NOMO-1 (cell line): Measurements from ENCODE around the gene BAZ1A.
"Not testable (repeated sequence)": the region's sequence is repeated elsewhere in the genome, so short reads cannot be mapped to it uniquely, and the experiment has no call there.

Experiments used
- DNase-seq, 2 experiments: peaks; one replicate each; lab custom pipeline; 2025; ENCODE audit not compliant: unreplicated experiment in 2 of 2; lab: John Stamatoyannopoulos, UW

BAZ1A gene

GRCh38 chr14:34857689-34858449, 17.3 kb downstream of the BAZ1A start:
- peak; percentile 35 to 41 for DNase-seq

GRCh38 chr14:34853041-34853440, 22.1 kb downstream of the BAZ1A start:
- no peak for DNase-seq

- DNase-seq = no peak
Observed at GRCh38 chr14:34851395-34851794, 23.8 kb downstream of the BAZ1A start.

GRCh38 chr14:34845869-34846268, 29.3 kb downstream of the BAZ1A start:
- DNase-seq = no peak

- DNase-seq = peak in 1 of 2 experiments; percentile 43
Observed at GRCh38 chr14:34843011-34843554, 32.1 kb downstream of the BAZ1A start.

- no peak for DNase-seq
Observed at GRCh38 chr14:34837801-34838322, 37.3 kb downstream of the BAZ1A start.

- DNase-seq = no peak
Observed at GRCh38 chr14:34835312-34835711, 39.8 kb downstream of the BAZ1A start.

GRCh38 chr14:34833549-34834523, 41.3 kb downstream of the BAZ1A start:
- DNase-seq = peak; percentile 25 to 86

- no peak for DNase-seq
Observed at GRCh38 chr14:34826661-34827060, 48.5 kb downstream of the BAZ1A start.

GRCh38 chr14:34824826-34825225, 50.3 kb downstream of the BAZ1A start:
- DNase-seq = no peak

GRCh38 chr14:34824256-34824655, 50.9 kb downstream of the BAZ1A start:
- DNase-seq = no peak

- no peak for DNase-seq
Observed at GRCh38 chr14:34817768-34818167, 57.4 kb downstream of the BAZ1A start.

GRCh38 chr14:34810028-34810427, 65.1 kb downstream of the BAZ1A start:
- DNase-seq = no peak

GRCh38 chr14:34806257-34806656, 68.9 kb downstream of the BAZ1A start:
- DNase-seq = no peak

- DNase-seq = no peak
Observed at GRCh38 chr14:34804933-34805332, 70.2 kb downstream of the BAZ1A start.

- DNase-seq = not testable (repeated sequence)
Observed at GRCh38 chr14:34798861-34799260, 76.3 kb downstream of the BAZ1A start.

- no peak for DNase-seq
Observed at GRCh38 chr14:34797747-34798583, 77.2 kb downstream of the BAZ1A start.

- DNase-seq = no peak
Observed at GRCh38 chr14:34796902-34797301, 78.3 kb downstream of the BAZ1A start.

GRCh38 chr14:34794941-34795340, 80.2 kb downstream of the BAZ1A start:
- DNase-seq = no peak

- no peak for DNase-seq
Observed at GRCh38 chr14:34794217-34794616, 80.9 kb downstream of the BAZ1A start.
